CD4-positive, alpha-beta T cell treated with Interleukin-4 for 4 hours (primary cell): ENCODE results near the gene TDRKH.
"Not testable (repeated sequence)": the region's sequence is repeated elsewhere in the genome, so short reads cannot be mapped to it uniquely, and the experiment has no call there.

ENCODE experiments used
- DNase-seq: peaks from one replicate; pipeline ENCODE4 v3.0.0-alpha.2; 2020

The TDRKH gene

DNA sequence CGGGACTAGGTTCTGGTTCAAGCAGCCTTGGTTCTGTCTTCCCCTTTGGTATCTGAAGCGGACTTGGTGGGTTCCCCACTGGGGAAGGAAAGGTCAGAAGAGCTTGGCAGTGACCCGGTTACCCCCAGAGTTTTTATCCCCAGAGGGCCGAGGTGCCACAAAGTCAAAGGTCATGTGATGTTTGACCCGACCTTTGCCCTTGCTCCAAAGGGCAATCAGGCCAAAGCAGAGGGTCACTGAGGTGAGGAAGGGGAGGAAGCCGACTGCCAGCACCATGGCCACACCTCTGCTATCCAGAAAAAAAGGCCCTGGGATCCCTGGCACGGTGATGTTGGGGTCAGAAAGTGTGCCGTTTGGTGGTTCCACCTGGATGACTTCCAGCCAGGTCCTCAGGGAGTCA, 10.5 kb upstream of the TDRKH start:
- DNase-seq, result no peak

DNA sequence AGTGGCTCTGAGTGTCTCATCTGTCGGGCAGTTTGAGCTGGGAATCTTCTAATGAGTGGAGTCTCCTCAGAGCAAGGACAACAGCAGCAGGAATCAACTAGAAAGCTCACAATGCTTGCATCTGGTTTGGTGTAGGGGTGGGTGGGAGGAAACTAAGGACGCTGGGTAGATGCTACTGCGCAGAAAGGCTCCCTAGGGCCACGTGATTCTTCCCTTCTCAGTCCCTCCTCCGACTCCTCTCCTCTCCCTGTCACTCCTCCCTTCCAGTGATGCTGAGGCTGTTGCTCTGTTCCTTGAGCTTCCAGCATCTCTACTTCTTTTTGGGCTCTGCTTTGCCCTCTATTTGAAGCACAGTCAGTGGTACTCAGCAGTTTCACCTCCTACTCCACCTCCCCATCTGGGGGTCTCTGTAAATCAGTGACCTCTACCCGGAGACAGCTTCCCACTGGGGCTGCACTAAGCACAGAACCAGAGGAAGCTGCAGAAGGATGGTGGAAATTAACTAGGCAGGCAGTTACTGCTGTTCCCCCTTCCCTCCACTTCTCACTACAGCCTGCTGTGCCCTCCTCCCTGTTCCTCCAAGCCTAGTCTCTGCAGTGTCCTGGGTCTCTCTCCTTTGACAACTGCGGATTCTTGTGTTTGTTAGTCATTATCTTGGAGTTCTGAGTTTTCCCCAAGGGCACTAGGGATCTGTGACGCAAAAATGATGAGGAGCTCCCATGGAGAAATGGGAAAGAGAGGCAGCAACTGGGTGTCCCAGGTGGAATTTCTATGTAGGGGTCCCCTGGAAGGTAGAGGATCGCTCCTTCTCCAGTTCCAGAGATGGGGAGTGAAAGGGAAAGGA, 9.1 kb upstream of the TDRKH start:
- no peak for DNase-seq

DNA sequence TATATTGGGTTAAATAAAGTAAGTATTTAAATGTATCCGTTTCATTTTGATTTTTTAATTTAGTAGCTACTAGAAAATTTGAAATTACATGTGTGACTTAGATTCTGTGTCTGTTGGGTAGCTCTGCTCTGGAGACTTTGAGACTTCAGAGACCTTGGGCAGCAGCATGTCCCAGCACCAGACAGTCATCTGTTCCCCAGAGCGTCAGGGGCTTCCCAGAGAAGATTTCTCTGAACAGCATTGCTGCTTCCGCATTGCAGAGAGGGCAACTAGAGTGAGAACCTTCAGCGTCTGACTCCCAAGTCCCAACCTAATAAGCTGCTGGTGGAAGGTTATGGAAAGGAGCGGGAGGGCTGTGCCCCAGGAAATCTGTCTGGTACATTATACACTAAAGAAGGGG, 8.3 kb upstream of the TDRKH start:
- no peak for DNase-seq

DNA sequence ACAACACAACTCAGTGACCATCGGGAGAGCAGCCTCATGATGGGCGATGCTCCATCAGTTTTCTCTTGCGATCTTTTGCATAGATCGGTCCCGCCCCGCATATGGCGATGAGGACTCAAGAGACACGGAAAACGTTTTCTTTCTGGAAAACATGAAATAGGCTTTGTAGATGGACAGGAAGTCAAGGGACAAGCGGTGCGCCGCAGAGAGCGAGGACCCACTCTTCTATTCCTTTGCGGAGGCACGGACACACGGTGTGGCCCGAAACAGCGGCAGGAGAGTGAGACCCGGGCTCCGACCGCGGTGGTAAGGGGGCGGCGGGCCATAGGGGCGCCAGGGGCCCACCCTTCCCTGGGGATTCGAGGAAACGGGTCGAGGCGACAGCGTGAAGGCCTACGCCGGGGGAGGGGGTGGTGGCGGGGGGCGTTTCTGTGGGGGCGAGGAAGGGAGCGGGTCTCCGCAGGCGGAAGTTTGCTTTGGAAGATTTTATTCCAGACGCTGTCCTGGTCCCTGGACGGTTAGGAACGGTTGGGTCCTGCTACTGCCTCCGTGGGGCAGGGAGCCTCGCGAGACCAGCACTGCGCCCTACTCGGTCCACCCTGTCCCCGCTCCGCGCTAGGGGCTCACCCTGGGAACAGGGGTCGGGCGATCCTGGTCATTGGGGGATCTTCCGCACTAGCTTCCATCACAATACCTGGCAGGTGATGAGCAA, 796 bp upstream of the TDRKH start:
- no peak for DNase-seq

DNA sequence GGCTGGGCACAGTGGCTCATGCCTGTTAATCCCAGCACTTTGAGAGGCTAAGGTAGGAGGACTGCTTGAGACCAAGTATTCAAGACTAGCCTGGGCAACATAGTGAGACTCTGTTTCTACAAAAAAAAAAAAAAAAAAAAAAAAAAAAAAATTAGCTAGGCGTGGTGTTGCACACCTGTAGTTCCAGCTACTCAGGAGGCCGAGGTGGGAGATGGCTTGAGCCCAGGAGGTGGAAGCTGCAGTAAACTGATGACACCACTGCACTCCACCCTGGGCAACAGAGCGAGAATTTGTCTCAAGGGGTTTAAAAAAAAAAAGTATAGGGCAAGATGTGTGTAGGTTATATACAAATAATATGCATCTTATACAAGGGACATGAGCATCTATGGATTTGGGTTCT, 2.6 kb downstream of the TDRKH start:
- DNase-seq, result no peak

DNA sequence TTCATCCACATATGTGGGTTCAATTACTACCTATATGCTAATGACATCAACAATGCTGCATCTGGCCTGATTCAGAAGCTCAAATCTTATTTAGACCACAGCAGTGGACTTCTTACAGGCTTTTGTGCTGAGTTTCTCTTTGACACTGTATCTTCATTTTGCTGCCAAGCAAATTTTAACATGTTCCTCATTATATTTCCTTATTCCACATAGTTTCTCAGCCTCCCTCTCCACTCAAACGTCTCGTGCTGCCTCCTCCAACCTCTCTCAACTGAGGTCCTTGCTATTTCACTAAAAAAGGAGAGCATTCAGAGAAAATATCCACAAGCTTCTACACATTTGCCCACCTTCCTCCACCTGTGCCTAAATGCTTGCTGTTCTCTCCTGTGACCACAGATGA, 6.5 kb downstream of the TDRKH start:
- no peak for DNase-seq

DNA sequence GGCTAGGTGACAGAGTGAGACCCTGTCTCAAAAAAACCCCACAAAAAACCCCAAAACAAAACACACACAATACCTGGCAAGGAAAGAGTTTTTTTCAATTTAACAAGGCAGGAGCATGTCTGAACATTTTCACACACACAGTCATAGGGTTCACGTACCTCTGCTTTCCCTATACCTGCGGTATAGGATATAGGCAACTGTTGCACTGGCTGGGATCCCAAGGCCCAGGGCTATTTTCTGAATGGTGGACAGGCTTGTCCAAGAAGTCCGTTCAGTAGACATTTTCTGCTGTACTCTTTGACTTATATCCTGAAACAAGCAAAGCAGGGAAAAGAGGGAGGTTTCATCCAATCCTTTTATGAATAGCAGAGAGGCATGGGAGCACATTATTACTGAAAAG, 7.6 kb downstream of the TDRKH start:
- no peak for DNase-seq

DNA sequence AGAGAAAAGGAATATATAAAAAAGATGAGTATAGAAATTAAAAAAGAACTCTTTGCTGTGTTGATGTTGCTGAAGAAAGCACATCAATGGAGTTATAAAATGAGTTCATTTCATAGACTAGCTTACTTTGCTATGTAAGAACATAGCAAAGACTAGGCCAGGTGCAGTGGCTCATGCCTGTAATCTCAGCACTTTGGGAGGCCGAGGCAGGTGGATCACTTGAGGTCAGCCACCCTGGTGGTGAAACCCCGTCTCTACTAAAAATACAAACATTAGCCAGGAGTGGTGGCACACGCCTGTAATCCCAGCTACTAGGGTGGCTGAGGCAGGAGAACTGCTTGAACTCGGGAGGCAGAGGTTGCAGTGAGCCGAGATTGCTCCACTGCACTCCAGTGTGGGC, 8.3 kb downstream of the TDRKH start:
- not testable (repeated sequence) for DNase-seq

DNA sequence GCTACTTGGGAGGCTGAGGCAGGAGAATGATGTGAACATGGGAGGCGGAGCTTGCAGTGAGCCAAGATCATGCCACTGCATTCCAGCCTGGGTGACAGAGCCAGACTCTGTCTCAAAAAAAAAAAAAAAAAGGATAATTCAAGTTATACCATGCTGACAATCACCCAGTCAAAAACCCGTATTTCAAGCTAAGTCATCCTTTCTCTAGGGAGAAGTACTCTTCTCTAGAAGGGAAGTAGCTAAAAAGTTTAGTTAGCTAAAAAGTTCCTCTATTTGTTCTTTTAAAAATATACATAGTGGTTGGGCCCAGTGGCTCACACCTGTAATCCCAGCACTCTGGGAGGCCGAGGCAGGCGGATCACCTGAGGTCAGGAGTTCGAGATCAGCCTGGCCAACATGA, 9.6 kb downstream of the TDRKH start:
- DNase-seq, result not testable (repeated sequence)

DNA sequence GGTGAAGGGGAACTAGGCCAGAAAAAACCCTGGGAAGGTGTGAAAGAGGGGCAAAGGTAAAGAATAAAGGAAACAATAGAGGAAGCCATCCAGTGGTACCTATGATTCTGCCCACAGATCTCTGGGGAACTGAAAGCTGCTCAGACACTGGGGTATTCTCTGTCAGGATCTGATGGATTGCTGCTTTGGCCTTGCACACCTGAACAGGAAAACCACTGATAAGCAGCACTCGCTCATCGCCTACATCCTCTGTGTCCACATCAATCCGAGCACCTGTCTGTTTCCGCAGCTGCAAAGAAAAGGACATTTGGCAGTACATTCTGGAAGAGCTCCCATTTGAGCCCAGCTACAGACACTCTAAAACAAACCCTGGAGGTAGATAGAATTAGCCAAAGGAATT, 10.4 kb downstream of the TDRKH start:
- no peak for DNase-seq

DNA sequence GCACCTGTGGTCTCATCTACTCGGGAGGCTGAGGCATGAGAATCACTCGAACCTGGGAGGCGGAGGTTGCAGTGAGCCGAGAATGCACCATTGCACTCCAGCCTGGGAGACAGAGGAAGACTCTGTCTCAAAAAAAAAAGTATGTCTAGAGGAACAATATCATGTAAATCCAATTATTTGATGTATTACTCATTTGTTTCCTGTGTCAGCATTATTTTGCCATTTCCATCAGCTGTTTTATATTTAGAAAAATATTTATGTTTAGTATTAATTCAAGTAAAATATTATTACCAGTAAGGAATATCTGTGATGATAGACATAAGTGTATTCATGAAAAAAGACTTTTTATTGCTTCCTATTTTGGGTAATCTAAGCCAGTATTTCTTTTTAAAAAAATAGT, 13.0 kb downstream of the TDRKH start:
- no peak for DNase-seq

DNA sequence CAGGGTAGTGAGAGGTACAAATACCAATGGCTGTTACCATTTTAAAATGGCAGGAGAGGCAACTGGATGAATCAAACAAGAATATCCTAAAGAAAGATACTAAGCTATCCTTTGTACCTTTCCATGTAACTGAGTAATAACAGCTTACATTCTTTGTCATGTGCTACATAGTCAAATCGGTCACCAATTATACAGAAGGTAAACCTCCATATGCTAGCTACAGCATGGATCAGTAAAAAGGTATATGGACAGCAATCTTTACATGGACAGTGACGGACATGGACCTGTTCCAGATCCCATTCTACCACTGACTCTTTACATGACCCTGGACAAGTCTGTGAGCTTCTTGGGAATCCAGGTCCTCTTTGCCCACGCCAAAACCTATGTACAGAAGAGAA, 13.6 kb downstream of the TDRKH start:
- DNase-seq, result no peak

DNA sequence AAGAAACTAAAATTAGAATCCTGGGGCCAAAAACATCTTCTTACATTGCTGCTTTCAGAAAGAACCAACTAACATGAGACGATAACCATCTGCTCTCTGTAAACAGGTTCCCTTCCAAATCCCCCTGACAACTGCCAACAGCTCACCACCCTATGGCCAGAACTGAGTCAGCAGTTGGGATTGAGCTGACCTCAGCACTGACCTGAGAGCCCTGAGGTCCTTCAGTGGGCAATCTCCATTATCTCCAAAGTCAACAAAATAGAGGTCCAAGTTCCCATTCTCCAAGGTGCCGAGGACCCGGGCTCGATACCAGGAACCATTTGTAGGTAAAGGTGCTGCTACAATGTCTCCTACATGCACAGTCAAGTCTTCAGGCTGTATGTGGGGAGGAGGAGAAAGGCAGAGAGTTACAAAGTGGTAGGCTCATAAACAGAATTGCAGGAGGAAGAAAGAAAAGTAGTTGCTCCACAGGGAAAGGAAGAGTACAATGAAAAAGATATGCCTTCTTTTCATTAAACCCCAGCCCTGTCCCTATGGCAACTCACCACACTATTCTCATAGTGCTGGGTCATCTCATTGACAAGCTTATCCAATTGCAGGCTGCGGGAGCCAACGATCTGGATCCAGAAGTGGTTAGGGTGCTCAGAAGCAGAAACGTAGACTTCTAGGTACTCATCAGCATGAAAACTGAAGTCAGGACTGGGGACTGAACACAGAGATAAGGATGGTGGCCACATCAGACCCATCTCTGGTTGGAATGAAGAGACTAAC, 14.2 kb downstream of the TDRKH start:
- no peak for DNase-seq

DNA sequence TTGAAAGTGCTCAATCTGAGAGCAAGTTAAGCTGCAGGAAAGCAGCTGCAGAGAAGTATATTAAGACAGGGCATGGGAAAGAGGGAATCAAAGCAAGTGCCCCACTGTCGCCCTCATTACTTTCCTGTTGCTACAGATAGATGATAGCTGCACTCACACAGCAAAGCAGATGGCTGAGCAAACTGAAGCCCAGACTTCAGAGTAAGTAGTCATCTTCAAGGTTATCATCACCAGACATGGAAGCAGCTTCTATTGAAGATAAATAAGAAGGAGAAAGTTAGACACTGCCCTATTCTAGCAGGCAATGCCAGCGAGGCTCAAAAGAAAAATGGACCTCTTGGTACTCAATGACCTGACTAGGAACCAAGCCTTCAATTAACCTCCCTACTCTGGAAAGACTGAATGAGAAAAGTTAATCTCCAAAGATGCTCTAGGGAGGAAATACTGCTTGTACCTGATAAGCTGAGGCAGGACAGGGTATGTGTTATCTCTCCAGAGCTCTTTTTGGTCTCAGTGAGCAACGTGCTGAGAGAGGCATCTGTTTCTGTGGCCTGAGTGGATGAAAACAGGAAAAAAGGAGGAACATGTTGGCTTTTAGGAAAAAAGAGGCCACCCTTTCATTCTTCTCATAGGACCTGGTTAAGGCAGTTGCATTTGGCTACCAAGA, 15.9 kb downstream of the TDRKH start:
- DNase-seq, result no peak

DNA sequence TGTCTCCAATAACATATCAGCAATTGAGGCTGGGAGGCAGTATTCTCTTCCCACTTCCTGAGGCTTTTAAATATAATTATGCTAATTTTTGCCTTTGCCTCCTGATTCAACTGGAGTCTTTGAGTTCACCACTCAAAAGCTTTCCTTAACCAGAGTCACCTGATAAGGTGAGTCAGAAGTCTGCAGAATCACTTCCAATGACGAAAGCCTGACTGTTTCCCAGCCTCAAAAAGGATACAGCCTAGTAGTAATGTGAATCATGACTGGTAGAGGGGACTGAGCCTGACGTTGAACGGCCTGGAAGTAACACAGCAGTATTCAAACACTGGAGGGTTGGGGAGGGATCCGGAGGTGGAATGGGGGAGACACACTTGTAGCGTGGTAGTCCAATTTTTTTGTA, 16.6 kb downstream of the TDRKH start:
- no peak for DNase-seq

DNA sequence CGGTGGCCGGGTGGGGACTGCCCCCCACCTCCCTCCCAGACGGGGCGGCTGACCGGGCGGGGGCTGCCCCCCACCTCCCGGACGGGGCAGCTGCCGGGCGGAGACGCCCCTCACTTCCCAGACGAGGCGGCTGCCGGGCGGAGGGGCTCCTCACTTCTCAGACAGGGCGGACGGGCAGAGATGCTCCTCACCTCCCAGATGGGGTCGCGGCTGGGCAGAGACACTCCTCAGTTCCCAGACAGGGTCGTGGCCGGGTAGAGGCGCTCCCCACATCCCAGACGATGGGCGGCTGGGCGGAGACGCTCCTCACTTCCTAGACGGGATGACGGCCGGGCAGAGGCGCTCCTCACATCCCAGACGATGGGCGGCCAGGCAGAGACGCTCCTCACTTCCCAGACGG, 21.0 kb downstream of the TDRKH start:
- not testable (repeated sequence) for DNase-seq

DNA sequence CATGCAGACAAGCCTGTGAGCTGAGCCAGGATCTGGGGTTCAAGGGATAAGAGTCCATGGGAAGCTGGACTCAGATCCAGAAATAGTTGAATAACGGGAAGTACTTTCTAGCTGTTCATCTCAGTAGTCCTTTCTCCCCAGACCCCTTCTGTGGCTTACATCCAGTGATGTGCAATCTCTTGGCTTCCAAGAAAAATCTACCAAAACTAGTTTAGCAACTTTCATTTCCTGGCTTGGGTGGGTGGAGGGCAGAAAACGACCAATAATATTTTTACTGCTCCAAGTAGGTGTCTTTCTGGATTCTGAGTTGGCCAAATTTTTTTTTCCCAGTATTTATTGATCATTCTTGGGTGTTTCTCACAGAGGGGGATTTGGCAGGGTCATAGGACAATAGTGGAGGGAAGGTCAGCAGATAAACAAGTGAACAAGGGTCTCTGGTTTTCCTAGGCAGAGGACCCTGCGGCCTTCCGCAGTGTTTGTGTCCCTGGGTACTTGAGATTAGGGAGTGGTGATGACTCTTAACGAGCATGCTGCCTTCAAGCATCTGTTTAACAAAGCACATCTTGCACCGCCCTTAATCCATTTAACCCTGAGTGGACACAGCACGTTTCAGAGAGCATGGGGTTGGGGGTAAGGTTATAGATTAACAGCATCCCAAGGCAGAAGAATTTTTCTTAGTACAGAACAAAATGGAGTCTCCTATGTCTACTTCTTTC, 21.8 kb downstream of the TDRKH start:
- DNase-seq, result not testable (repeated sequence)

DNA sequence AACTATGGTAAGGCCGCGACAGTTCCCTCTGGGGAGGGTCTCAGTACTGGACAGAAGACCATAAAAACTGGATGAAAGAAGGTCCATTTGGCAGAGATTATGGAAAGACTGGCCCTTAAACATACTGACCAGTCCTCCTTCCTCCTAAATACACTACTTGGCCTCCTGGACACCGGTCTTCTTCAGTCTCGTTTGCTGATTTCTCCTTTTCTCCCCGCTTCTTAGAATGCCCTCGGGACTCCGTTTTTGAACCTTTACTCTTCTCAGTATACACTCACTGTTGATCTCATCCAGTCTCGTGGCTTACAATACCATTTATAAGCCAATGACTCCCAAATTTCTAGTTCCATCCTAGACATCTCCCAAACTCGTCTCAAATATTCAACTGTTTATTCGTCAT, 26.3 kb downstream of the TDRKH start:
- DNase-seq, result no peak

DNA sequence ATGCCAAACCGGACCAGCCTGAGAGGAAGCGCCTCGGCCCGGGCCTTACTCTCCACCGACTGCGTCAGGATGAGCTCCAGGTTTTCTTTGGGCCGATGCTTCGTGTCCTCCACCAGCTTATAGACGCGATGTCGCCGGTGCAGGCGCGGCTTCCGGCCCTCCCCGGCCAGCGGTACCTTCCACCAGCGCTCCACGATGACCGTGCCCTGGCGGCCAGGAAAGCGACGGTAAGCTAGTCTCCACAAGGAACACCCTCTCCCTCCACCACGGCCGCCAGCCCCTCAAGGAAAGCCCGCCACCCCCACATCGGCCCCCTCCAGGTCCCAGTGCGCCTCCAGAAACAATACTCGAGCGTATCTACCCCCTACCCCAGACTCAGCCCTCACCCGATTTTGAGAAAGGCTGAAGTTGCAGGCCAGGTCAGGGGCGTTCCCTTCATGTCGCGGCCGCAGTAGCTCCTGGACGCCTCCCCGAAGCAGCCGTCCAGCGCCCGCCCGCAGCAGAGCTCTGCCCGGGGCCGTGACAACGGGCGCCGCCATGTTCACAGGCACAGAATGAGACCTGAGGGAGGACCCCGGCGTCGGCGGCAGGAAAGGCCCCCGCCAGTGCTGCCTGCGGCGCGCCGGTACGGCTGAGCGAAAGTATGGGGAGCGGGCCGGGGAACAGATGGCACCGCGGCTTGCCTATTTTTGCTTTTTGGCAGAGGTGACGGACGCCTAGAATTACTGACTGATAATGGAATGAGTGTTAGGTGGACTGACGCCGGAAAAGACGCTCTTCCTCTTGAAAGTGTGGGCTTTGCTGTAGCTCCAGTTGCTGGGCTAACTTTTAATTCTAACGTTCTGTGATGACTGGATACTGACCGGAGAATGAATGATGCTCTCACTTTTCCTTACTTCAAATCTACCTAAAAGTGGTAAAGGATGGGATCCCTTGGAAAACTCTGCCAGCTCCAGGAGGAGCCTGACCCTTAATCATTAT, 27.1 kb downstream of the TDRKH start, which contains the start of gene MRPL9:
TSS of gene MRPL9 (minus strand) at position 556 of the 981 bp plus-strand sequence. CDS start at position 539, 17 bp downstream.
- DNase-seq, result peak; percentile 84

DNA sequence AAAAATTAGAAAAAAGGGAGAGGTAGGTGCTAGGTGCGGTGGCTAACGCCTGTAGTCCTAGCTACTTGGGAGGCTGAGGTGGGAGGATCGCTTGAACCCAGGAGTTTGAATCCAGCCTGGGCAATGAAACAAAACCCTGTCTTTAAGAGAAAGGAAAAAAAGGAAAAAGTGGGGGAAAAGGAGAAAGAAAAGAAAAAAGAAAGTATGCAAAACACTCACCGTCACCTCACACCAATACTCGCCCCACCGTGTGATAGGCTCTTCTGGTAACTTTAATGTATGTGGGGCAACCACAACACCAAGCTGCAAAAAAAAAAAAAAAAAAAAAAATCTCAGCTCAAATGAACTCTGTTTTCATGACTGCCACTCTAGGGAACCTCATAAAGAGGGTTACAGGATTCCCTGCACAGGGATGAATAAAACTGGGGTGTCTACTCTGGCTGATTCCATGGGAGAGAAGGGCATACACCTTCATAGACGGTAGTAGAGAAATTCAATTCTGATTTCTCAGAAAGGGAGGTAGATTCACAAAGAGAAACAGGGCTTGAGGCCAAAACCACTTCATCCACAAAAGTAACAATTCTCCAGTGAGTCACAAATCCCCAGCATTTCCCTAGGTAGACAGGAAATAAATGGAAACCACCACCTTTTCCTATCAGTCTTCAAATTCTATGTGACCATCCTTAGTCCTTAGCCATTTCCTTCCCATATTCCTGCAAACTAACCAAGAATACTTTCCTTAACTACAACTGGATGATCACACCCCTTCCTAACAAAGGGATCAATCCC, 29.5 kb downstream of the TDRKH start:
- DNase-seq, result no peak
